ENCODE data around the gene LAMTOR5.
A peak's percentile ranks its signal among the peaks of the same experiment; 100 is the strongest.

Gene LAMTOR5

DNA sequence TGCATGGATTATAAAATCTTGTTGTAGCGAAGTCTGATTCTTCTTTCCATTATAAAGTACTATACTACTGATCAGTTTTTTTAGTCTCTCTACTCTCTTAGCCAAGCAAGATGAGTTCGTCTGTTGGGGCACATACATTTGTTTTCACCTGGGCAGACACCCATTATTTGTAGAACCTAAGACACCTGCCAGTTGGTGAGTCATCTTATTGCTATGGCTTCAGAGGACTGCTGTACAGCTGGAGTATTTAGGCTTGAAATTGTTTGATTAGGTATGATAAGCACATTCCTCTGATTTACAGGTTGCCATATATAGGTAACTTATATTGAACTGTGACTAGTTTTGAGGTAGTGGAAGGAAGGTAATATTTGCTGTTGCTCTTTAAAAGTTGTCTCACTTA, 51.1 kb downstream of the LAMTOR5 start:
- Histone ChIP-seq H2BK12ac (ENCODE audit: low read length) (no peak overlapping the region), H3K27me3 (ENCODE audit: insufficient read depth, low read length) (no peaks in the 10 kb centered on the region), H3K18ac (ENCODE audit: low read length) (no peak overlapping the region), H4K91ac (ENCODE audit: low read depth, low read length) (no peak overlapping the region), H2AFZ (ENCODE audit: insufficient read depth, low read length, poor library complexity) (no peak overlapping the region), H3K4ac (ENCODE audit: low read depth, low read length) (no peak overlapping the region), H3K14ac (ENCODE audit: low read length) (no peak overlapping the region), H3K27ac (ENCODE audit: low read depth, low read length) (no peak overlapping the region), H3K79me1 (ENCODE audit: low read length) (no peaks in the 10 kb centered on the region), H3K4me2 (ENCODE audit: low read length) (no peak overlapping the region), H2BK5ac (ENCODE audit: low read depth, low read length, poor library complexity) (no peak overlapping the region), H3K23ac (ENCODE audit: low read length) (no peak overlapping the region), H3K79me2 (ENCODE audit: control insufficient read depth, insufficient read depth, low read length, poor library complexity) (no peaks in the 10 kb centered on the region), H3K4me1 (ENCODE audit: control insufficient read depth in 1 of 2, insufficient read depth in 2 of 2, low read length in 2 of 2) (no peaks in the 10 kb centered on the region), H3K4me3 (ENCODE audit: low read depth, low read length) (no peak overlapping the region), H2AK5ac (ENCODE audit: low read length) (no peak overlapping the region), H3K9ac (ENCODE audit: low read length) (no peak overlapping the region), H4K12ac (ENCODE audit: low read depth, low read length) (no peak overlapping the region), H3K9me3 (ENCODE audit: insufficient read depth, low read depth, low read length) (no peaks in the 10 kb centered on the region), H2BK120ac (ENCODE audit: insufficient read depth, low read length, poor library complexity) (no peak overlapping the region), H4K8ac (ENCODE audit: low read depth, low read length) (no peak overlapping the region), H3K36me3 (ENCODE audit: control insufficient read depth in 1 of 2, insufficient read depth in 2 of 2, low read length in 2 of 2) (peaks cover 2 to 9% of the 10 kb centered on the region in 2 experiments)
- peak in 1 of 2 donors; percentile 61 for DNase-seq
- WGBS (ENCODE audit: extremely low coverage, insufficient coverage, insufficient read length), result no CpG with 5 or more reads among the region's 2 CpGs

DNA sequence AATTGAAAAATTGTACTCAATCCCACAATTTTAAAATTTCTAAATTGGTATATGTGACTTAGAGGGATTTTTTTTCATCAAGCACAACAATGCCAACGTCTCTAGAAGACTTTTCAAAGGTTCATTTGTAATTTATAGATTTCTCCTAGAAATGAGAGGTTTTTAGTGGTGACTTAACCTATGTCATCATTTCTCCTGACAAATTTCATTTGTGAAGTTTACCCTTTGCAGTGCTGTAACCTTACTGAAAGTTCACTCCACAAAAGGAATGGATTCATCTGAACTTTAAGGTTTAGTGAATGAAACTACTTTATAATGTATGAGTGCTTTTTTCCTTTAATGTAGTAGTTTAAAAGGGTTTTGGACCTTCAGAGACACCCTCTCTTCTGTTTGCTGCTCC, 52.2 kb downstream of the LAMTOR5 start:
- Histone ChIP-seq H2AFZ (ENCODE audit: insufficient read depth, low read length, poor library complexity) (no peak overlapping the region), H2BK12ac (ENCODE audit: low read length) (no peak overlapping the region), H3K79me2 (ENCODE audit: control insufficient read depth, insufficient read depth, low read length, poor library complexity) (no peaks in the 10 kb centered on the region), H3K4me1 (ENCODE audit: control insufficient read depth in 1 of 2, insufficient read depth in 2 of 2, low read length in 2 of 2) (no peaks in the 10 kb centered on the region), H3K9ac (ENCODE audit: low read length) (no peak overlapping the region), H3K4me2 (ENCODE audit: low read length) (no peak overlapping the region), H3K27ac (ENCODE audit: low read depth, low read length) (no peak overlapping the region), H3K36me3 (ENCODE audit: control insufficient read depth in 1 of 2, insufficient read depth in 2 of 2, low read length in 2 of 2) (peaks cover 2 to 9% of the 10 kb centered on the region in 2 experiments), H3K23ac (ENCODE audit: low read length) (no peak overlapping the region), H4K12ac (ENCODE audit: low read depth, low read length) (no peak overlapping the region), H3K4me3 (ENCODE audit: low read depth, low read length) (no peak overlapping the region), H3K14ac (ENCODE audit: low read length) (no peak overlapping the region), H3K18ac (ENCODE audit: low read length) (no peak overlapping the region), H4K91ac (ENCODE audit: low read depth, low read length) (no peak overlapping the region), H2AK5ac (ENCODE audit: low read length) (no peak overlapping the region), H3K4ac (ENCODE audit: low read depth, low read length) (no peak overlapping the region), H3K79me1 (ENCODE audit: low read length) (no peaks in the 10 kb centered on the region), H3K9me3 (ENCODE audit: insufficient read depth, low read depth, low read length) (no peaks in the 10 kb centered on the region), H3K27me3 (ENCODE audit: insufficient read depth, low read length) (no peaks in the 10 kb centered on the region), H2BK120ac (ENCODE audit: insufficient read depth, low read length, poor library complexity) (no peak overlapping the region), H2BK5ac (ENCODE audit: low read depth, low read length, poor library complexity) (no peak overlapping the region), H4K8ac (ENCODE audit: low read depth, low read length) (no peak overlapping the region)
- WGBS (ENCODE audit: extremely low coverage, insufficient coverage, insufficient read length), result no CpG with 5 or more reads among the region's 1 CpG
- DNase-seq, result no peak

Measured in trophoblast cell (in vitro differentiated cells and primary cell).